ENCODE measurements around the gene LGR5.

LGR5 gene

GRCh38 chr12:71399197-71399596 lies 40.4 kb upstream of the LGR5 start:
- no peak for TF ChIP-seq TCF12 (IDR thresholded peaks at IDR 0.05; ENCODE audit: low read depth)
- no peak for TF ChIP-seq YY1 (IDR thresholded peaks at IDR 0.05; ENCODE audit: low read depth)
- TF ChIP-seq EP300 (IDR thresholded peaks at IDR 0.05; ENCODE audit: borderline replicate concordance) = no peak
- TF ChIP-seq, protein P1, sequence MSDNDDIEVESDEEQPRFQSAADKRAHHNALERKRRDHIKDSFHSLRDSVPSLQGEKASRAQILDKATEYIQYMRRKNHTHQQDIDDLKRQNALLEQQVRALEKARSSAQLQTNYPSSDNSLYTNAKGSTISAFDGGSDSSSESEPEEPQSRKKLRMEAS (IDR thresholded peaks at IDR 0.05) = no peak
- TF ChIP-seq FOXM1 (IDR thresholded peaks at IDR 0.05; ENCODE audit: borderline replicate concordance, low read depth) = no peak

DNA sequence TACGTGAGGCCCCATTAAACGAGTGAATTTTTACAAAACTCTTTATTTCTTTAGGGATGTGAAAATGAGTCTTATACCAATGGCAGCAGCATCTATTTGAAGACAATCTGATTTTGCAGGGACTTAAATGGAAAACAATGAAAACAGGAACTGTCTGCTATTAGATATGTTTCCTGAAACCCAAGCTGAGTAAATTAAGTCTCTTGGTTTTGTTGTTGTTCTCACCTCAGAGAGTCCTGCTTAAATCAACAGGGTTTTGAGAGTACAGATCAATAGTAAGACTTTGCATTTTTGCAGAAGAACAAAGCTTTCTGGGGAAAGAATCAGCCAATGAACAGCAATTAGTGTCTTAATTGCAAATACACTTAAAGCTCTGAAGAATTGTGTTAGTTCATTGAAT lies 39.1 kb upstream of the LGR5 start:
- TF ChIP-seq RAD21 (IDR thresholded peaks at IDR 0.05; ENCODE audit: low read depth) (no peak), YY1 (IDR thresholded peaks at IDR 0.05; ENCODE audit: low read depth) (no peak), TEAD4 (IDR thresholded peaks at IDR 0.05) (no peak)
- TF ChIP-seq, protein P1 (IDR thresholded peaks at IDR 0.05) = no peak

- TF ChIP-seq CEBPB (IDR thresholded peaks at IDR 0.05) (no peak), TEAD4 (IDR thresholded peaks at IDR 0.05) (no peak), ZBTB7A (IDR thresholded peaks at IDR 0.05; ENCODE audit: low read depth) (no peak)
Observed at GRCh38 chr12:71405884-71406283, 33.7 kb upstream of the LGR5 start.

- no peak for TF ChIP-seq EP300 (IDR thresholded peaks at IDR 0.05; ENCODE audit: borderline replicate concordance)
- TF ChIP-seq CEBPB (IDR thresholded peaks at IDR 0.05) = no peak
- TF ChIP-seq RAD21 (IDR thresholded peaks at IDR 0.05; ENCODE audit: low read depth) = no peak
- no peak for TF ChIP-seq TAF1 (IDR thresholded peaks at IDR 0.05; ENCODE audit: low read depth)
Observed at GRCh38 chr12:71407732-71408131, 31.9 kb upstream of the LGR5 start.

DNA sequence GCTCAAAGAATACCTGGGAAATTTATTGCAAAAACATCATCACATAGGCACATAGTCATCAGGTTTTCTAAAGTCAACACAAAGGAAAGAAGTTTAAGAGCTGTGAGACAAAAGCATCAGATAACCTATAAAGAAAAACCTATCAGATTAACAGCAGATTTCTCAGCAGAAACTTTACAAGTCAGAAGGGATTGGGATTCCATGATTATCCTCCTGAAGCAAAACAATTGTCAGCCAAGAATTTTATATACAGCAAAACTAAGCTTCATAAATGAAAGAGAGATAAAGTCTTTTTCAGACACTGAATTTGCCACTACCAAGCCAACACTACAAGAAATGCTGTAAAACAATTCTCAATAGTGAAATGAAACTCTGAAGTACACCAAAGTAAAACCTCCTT lies 28.8 kb upstream of the LGR5 start:
- TF ChIP-seq CREB1 (IDR thresholded peaks at IDR 0.05; ENCODE audit: low read depth) (no peak), FOXM1 (IDR thresholded peaks at IDR 0.05; ENCODE audit: borderline replicate concordance, low read depth) (no peak), EGR1 (IDR thresholded peaks at IDR 0.05) (no peak), EP300 (IDR thresholded peaks at IDR 0.05; ENCODE audit: borderline replicate concordance) (no peak), RAD21 (IDR thresholded peaks at IDR 0.05; ENCODE audit: low read depth) (no peak), TAF1 (IDR thresholded peaks at IDR 0.05; ENCODE audit: low read depth) (no peak), TEAD4 (IDR thresholded peaks at IDR 0.05) (no peak), CEBPB (IDR thresholded peaks at IDR 0.05) (no peak), ZBTB7A (IDR thresholded peaks at IDR 0.05; ENCODE audit: low read depth) (no peak), NFIC (IDR thresholded peaks at IDR 0.05) (no peak), YY1 (IDR thresholded peaks at IDR 0.05; ENCODE audit: low read depth) (no peak), TCF12 (IDR thresholded peaks at IDR 0.05; ENCODE audit: low read depth) (no peak)
- TF ChIP-seq, protein P2, sequence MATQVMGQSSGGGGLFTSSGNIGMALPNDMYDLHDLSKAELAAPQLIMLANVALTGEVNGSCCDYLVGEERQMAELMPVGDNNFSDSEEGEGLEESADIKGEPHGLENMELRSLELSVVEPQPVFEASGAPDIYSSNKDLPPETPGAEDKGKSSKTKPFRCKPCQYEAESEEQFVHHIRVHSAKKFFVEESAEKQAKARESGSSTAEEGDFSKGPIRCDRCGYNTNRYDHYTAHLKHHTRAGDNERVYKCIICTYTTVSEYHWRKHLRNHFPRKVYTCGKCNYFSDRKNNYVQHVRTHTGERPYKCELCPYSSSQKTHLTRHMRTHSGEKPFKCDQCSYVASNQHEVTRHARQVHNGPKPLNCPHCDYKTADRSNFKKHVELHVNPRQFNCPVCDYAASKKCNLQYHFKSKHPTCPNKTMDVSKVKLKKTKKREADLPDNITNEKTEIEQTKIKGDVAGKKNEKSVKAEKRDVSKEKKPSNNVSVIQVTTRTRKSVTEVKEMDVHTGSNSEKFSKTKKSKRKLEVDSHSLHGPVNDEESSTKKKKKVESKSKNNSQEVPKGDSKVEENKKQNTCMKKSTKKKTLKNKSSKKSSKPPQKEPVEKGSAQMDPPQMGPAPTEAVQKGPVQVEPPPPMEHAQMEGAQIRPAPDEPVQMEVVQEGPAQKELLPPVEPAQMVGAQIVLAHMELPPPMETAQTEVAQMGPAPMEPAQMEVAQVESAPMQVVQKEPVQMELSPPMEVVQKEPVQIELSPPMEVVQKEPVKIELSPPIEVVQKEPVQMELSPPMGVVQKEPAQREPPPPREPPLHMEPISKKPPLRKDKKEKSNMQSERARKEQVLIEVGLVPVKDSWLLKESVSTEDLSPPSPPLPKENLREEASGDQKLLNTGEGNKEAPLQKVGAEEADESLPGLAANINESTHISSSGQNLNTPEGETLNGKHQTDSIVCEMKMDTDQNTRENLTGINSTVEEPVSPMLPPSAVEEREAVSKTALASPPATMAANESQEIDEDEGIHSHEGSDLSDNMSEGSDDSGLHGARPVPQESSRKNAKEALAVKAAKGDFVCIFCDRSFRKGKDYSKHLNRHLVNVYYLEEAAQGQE (IDR thresholded peaks at IDR 0.05; ENCODE audit: low read depth) = no peak
- TF ChIP-seq, protein P1 (IDR thresholded peaks at IDR 0.05) = no peak
- TF ChIP-seq, protein P3, sequence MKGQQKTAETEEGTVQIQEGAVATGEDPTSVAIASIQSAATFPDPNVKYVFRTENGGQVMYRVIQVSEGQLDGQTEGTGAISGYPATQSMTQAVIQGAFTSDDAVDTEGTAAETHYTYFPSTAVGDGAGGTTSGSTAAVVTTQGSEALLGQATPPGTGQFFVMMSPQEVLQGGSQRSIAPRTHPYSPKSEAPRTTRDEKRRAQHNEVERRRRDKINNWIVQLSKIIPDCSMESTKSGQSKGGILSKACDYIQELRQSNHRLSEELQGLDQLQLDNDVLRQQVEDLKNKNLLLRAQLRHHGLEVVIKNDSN (IDR thresholded peaks at IDR 0.05) = no peak

- TF ChIP-seq FOXM1 (IDR thresholded peaks at IDR 0.05; ENCODE audit: borderline replicate concordance, low read depth) (no peak), TCF12 (IDR thresholded peaks at IDR 0.05; ENCODE audit: low read depth) (no peak)
Observed at GRCh38 chr12:71411635-71412034, 28.0 kb upstream of the LGR5 start.

GRCh38 chr12:71415336-71416231 lies 24.0 kb upstream of the LGR5 start:
- peak; percentile 96 for TF ChIP-seq RAD21 (IDR thresholded peaks at IDR 0.05; ENCODE audit: low read depth)
- TF ChIP-seq CEBPB (IDR thresholded peaks at IDR 0.05) = peak; percentile 79
- TF ChIP-seq, protein P2 (IDR thresholded peaks at IDR 0.05; ENCODE audit: low read depth) = no peak
